ENCODE results near the gene ANKRD11. TPM values are rescaled to one million over a fixed set of nuclear protein-coding genes. Genes with fewer than 3 reads are reported as not detected.

ANKRD11 gene
- polyA plus RNA-seq, 4 donors: 48.4 to 86.7 (median 65.5) TPM

- WGBS, 3 donors: 30 to 44% (median 43%) methylated on average over 17 of the region's 17 CpGs
- DNase-seq: peak; percentile 56 to 64
- Histone ChIP-seq H3K36me3 (ENCODE audit: control insufficient read depth in 3 of 3, insufficient read depth in 2 of 3, low read depth in 1 of 3, low read length in 3 of 3) (peaks cover 0 to 47% (median 0%) of the 10 kb centered on the region in 3 donors), H3K27ac (ENCODE audit: low read depth in 1 of 3, low read length in 2 of 3) (peak overlapping the region in 2 of 3 donors; percentile 31 to 50), H3K27me3 (ENCODE audit: control insufficient read depth in 3 of 3, insufficient read depth in 3 of 3, low read length in 3 of 3) (no peaks in the 10 kb centered on the region), H3K9me3 (ENCODE audit: control insufficient read depth in 2 of 2, insufficient read depth in 1 of 2, low read depth in 1 of 2, low read length in 1 of 2) (no peaks in the 10 kb centered on the region), H3K4me3 (ENCODE audit: low read depth in 1 of 3, low read length in 3 of 3) (no peak overlapping the region), H3K4me1 (ENCODE audit: control insufficient read depth in 3 of 3, insufficient read depth in 2 of 3, low read depth in 1 of 3, low read length in 2 of 3) (peaks cover 16 to 40% (median 23%) of the 10 kb centered on the region in 3 donors)
- no peak for FAIRE-seq
Measured at GRCh38 chr16:89357055-89357816, 133.1 kb downstream of the ANKRD11 start.

GRCh38 chr16:89355686-89356085, 134.7 kb downstream of the ANKRD11 start:
- H3K9me3 ChIP-seq (ENCODE audit: control insufficient read depth in 2 of 2, insufficient read depth in 1 of 2, low read depth in 1 of 2, low read length in 1 of 2): no peaks in the 10 kb centered on the region
- H3K4me3 ChIP-seq (ENCODE audit: low read depth in 1 of 3, low read length in 3 of 3): no peak overlapping the region
- no peak overlapping the region for H3K27ac ChIP-seq (ENCODE audit: low read depth in 1 of 3, low read length in 2 of 3)
- H3K36me3 ChIP-seq (ENCODE audit: control insufficient read depth in 3 of 3, insufficient read depth in 2 of 3, low read depth in 1 of 3, low read length in 3 of 3): peaks cover 0 to 53% (median 0%) of the 10 kb centered on the region in 3 donors
- WGBS, 3 donors: 90 to 92% (median 91%) methylated on average over 16 of the region's 16 CpGs
- no peak for FAIRE-seq
- H3K27me3 ChIP-seq (ENCODE audit: control insufficient read depth in 3 of 3, insufficient read depth in 3 of 3, low read length in 3 of 3): no peaks in the 10 kb centered on the region
- no peak for DNase-seq
- peaks cover 17 to 46% (median 33%) of the 10 kb centered on the region in 3 donors for H3K4me1 ChIP-seq (ENCODE audit: control insufficient read depth in 3 of 3, insufficient read depth in 2 of 3, low read depth in 1 of 3, low read length in 2 of 3)

- H3K36me3 ChIP-seq (ENCODE audit: control insufficient read depth in 3 of 3, insufficient read depth in 2 of 3, low read depth in 1 of 3, low read length in 3 of 3): peaks cover 0 to 52% (median 0%) of the 10 kb centered on the region in 3 donors
- peak overlapping the region in 2 of 3 donors; percentile 80 to 83 for H3K27ac ChIP-seq (ENCODE audit: low read depth in 1 of 3, low read length in 2 of 3)
- DNase-seq: no peak
- H3K9me3 ChIP-seq (ENCODE audit: control insufficient read depth in 2 of 2, insufficient read depth in 1 of 2, low read depth in 1 of 2, low read length in 1 of 2): no peaks in the 10 kb centered on the region
- WGBS, 3 donors: 82 to 84% (median 82%) methylated on average over 16 of the region's 16 CpGs
- H3K27me3 ChIP-seq (ENCODE audit: control insufficient read depth in 3 of 3, insufficient read depth in 3 of 3, low read length in 3 of 3): no peaks in the 10 kb centered on the region
- H3K4me3 ChIP-seq (ENCODE audit: low read depth in 1 of 3, low read length in 3 of 3): no peak overlapping the region
- no peak for FAIRE-seq
- H3K4me1 ChIP-seq (ENCODE audit: control insufficient read depth in 3 of 3, insufficient read depth in 2 of 3, low read depth in 1 of 3, low read length in 2 of 3): peaks cover 17 to 44% (median 32%) of the 10 kb centered on the region in 3 donors
Measured at GRCh38 chr16:89355007-89355406, 135.4 kb downstream of the ANKRD11 start.

GRCh38 chr16:89354325-89354724, 136.0 kb downstream of the ANKRD11 start:
- H3K4me1 ChIP-seq (ENCODE audit: control insufficient read depth in 3 of 3, insufficient read depth in 2 of 3, low read depth in 1 of 3, low read length in 2 of 3): peaks cover 12 to 38% (median 32%) of the 10 kb centered on the region in 3 donors
- no peaks in the 10 kb centered on the region for H3K27me3 ChIP-seq (ENCODE audit: control insufficient read depth in 3 of 3, insufficient read depth in 3 of 3, low read length in 3 of 3)
- 13 to 66% (median 37%) methylated on average over 6 of the region's 6 CpGs for WGBS, 3 donors
- DNase-seq: peak in 1 of 2 donors; percentile 61
- peaks cover 0 to 51% (median 0%) of the 10 kb centered on the region in 3 donors for H3K36me3 ChIP-seq (ENCODE audit: control insufficient read depth in 3 of 3, insufficient read depth in 2 of 3, low read depth in 1 of 3, low read length in 3 of 3)
- H3K4me3 ChIP-seq (ENCODE audit: low read depth in 1 of 3, low read length in 3 of 3): no peak overlapping the region
- H3K9me3 ChIP-seq (ENCODE audit: control insufficient read depth in 2 of 2, insufficient read depth in 1 of 2, low read depth in 1 of 2, low read length in 1 of 2): no peaks in the 10 kb centered on the region
- peak overlapping the region in 2 of 3 donors; percentile 80 to 83 for H3K27ac ChIP-seq (ENCODE audit: low read depth in 1 of 3, low read length in 2 of 3)
- FAIRE-seq: no peak

- FAIRE-seq: no peak
Measured at GRCh38 chr16:89352091-89352681, 138.2 kb downstream of the ANKRD11 start.

GRCh38 chr16:89351645-89352044, 138.7 kb downstream of the ANKRD11 start:
- FAIRE-seq (no peak), DNase-seq (peak in 1 of 2 donors; percentile 64)
- peaks cover 9 to 22% (median 21%) of the 10 kb centered on the region in 3 donors for H3K4me1 ChIP-seq (ENCODE audit: control insufficient read depth in 3 of 3, insufficient read depth in 2 of 3, low read depth in 1 of 3, low read length in 2 of 3)
- no peaks in the 10 kb centered on the region for H3K9me3 ChIP-seq (ENCODE audit: control insufficient read depth in 2 of 2, insufficient read depth in 1 of 2, low read depth in 1 of 2, low read length in 1 of 2)
- WGBS, 3 donors: 53 to 79% (median 61%) methylated on average over 12 of the region's 12 CpGs
- H3K4me3 ChIP-seq (ENCODE audit: low read depth in 1 of 3, low read length in 3 of 3): no peak overlapping the region
- H3K27me3 ChIP-seq (ENCODE audit: control insufficient read depth in 3 of 3, insufficient read depth in 3 of 3, low read length in 3 of 3): no peaks in the 10 kb centered on the region
- peaks cover 0 to 40% (median 0%) of the 10 kb centered on the region in 3 donors for H3K36me3 ChIP-seq (ENCODE audit: control insufficient read depth in 3 of 3, insufficient read depth in 2 of 3, low read depth in 1 of 3, low read length in 3 of 3)
- peak overlapping the region in 1 of 3 donors; percentile 14 for H3K27ac ChIP-seq (ENCODE audit: low read depth in 1 of 3, low read length in 2 of 3)

More at GRCh38 chr16:89352091-89352681, 138.2 kb downstream of the ANKRD11 start:
- Histone ChIP-seq H3K4me3 (ENCODE audit: low read depth in 1 of 3, low read length in 3 of 3) (no peak overlapping the region), H3K9me3 (ENCODE audit: control insufficient read depth in 2 of 2, insufficient read depth in 1 of 2, low read depth in 1 of 2, low read length in 1 of 2) (no peaks in the 10 kb centered on the region), H3K4me1 (ENCODE audit: control insufficient read depth in 3 of 3, insufficient read depth in 2 of 3, low read depth in 1 of 3, low read length in 2 of 3) (peaks cover 9 to 27% (median 24%) of the 10 kb centered on the region in 3 donors), H3K27me3 (ENCODE audit: control insufficient read depth in 3 of 3, insufficient read depth in 3 of 3, low read length in 3 of 3) (no peaks in the 10 kb centered on the region), H3K36me3 (ENCODE audit: control insufficient read depth in 3 of 3, insufficient read depth in 2 of 3, low read depth in 1 of 3, low read length in 3 of 3) (peaks cover 0 to 39% (median 0%) of the 10 kb centered on the region in 3 donors), H3K27ac (ENCODE audit: low read depth in 1 of 3, low read length in 2 of 3) (peak overlapping the region in 1 of 3 donors; percentile 14)
- 83 to 88% (median 85%) methylated on average over 13 of the region's 13 CpGs for WGBS, 3 donors
- DNase-seq: no peak

- H3K9me3 ChIP-seq (ENCODE audit: control insufficient read depth in 2 of 2, insufficient read depth in 1 of 2, low read depth in 1 of 2, low read length in 1 of 2): no peaks in the 10 kb centered on the region
- no peaks in the 10 kb centered on the region for H3K27me3 ChIP-seq (ENCODE audit: control insufficient read depth in 3 of 3, insufficient read depth in 3 of 3, low read length in 3 of 3)
- FAIRE-seq (no peak), DNase-seq (no peak)
- H3K4me1 ChIP-seq (ENCODE audit: control insufficient read depth in 3 of 3, insufficient read depth in 2 of 3, low read depth in 1 of 3, low read length in 2 of 3): peaks cover 13 to 22% (median 19%) of the 10 kb centered on the region in 3 donors
- no peak overlapping the region for H3K27ac ChIP-seq (ENCODE audit: low read depth in 1 of 3, low read length in 2 of 3)
- peaks cover 0 to 36% (median 0%) of the 10 kb centered on the region in 3 donors for H3K36me3 ChIP-seq (ENCODE audit: control insufficient read depth in 3 of 3, insufficient read depth in 2 of 3, low read depth in 1 of 3, low read length in 3 of 3)
- no peak overlapping the region for H3K4me3 ChIP-seq (ENCODE audit: low read depth in 1 of 3, low read length in 3 of 3)
- WGBS, 3 donors: 90 to 93% (median 93%) methylated on average over 18 of the region's 18 CpGs
Measured at GRCh38 chr16:89350701-89351380, 139.5 kb downstream of the ANKRD11 start.

Measured in small intestine (tissue), 7 donors.